Esophagus muscularis mucosa (tissue), 4 donors: ENCODE data around the gene HOXA10. TPM values are rescaled to one million over a fixed set of nuclear protein-coding genes. Genes with fewer than 3 reads are reported as not detected.

Experiments
- DNase-seq: peaks from one replicate; pipeline ENCODE4 v3.0.0-alpha.2; 2017; ENCODE audit errors: extremely low spot score
- H3K27ac ChIP-seq, 4 donors: fragments of 200-600 bp; sonication (generic); replicated peaks in 1 of 4; 1 replicate in 3 of 4; 2 replicates in 1 of 4; pipeline ENCODE4 v1.5.1; 2016 to 2019; ENCODE audit warnings: mild to moderate bottlenecking in 1 of 4
- H3K27me3 ChIP-seq, 4 donors: fragments of 200-600 bp; sonication (generic); one replicate each; pipeline versions ENCODE4 v1.5.1 to v1.6.0; 2016 to 2019
- H3K36me3 ChIP-seq, 4 donors: fragments of 200-600 bp; sonication (generic); one replicate each; pipeline ENCODE4 v1.5.1; 2016 to 2019
- H3K4me1 ChIP-seq, 4 donors: fragments of 200-600 bp; sonication (generic); one replicate each; pipeline ENCODE4 v1.5.1; 2016 to 2019
- H3K4me3 ChIP-seq, 4 donors: fragments of 200-600 bp; sonication (generic); 1 replicate in 2 of 4; 2 replicates in 2 of 4; pipeline ENCODE4 v1.5.1; 2016 to 2019; ENCODE audit warnings: mild to moderate bottlenecking in 4 of 4, moderate library complexity in 1 of 4
- H3K9me3 ChIP-seq, 4 donors: fragments of 200-600 bp; sonication (generic); 1 replicate in 3 of 4; 2 replicates in 1 of 4; pipeline ENCODE4 v1.5.1; 2016 to 2019
- EP300 ChIP-seq: sonication (generic); formaldehyde crosslinking; IDR thresholded peaks from one replicate; pipeline ENCODE4 v1.6.1; 2017; ENCODE audit warnings: antibody characterized with exemption
- POLR2A ChIP-seq: fragments of 450-650 bp; IDR thresholded peaks from one replicate; pipeline ENCODE4 v1.6.1; 2017; ENCODE audit warnings: antibody characterized with exemption, moderate library complexity, mild to moderate bottlenecking, low read depth
- POLR2AphosphoS5 ChIP-seq, 2 donors: sonication (generic); formaldehyde crosslinking; IDR thresholded peaks; one replicate each; pipeline ENCODE4 v1.6.1; 2017; ENCODE audit warnings: antibody characterized with exemption in 2 of 2
- WGBS: methylation state at CpG from one replicate; pipeline ENCODE4 v1.1.5; 2018; 5-methylcytosine and 5-hydroxymethylcytosine counted together
- intact Hi-C: fragments of 100-400 bp; cut with DNase I; formaldehyde crosslinking; loops from one replicate; pipeline ENCODE4 v1.15.1; 2023
- total RNA-seq, 4 donors: library from RNA; depleted of rRNA; stranded (reverse); fragments of >200 nt; gene quantifications; one replicate each; pipeline versions ENCODE4 v1.1.0 to v1.2.1, GENCODE V29; 2016
- TF ChIP-seq, protein P1 (sequence below), 3 experiments: fragments of 200-600 bp in 2 of 3; fragments of 450-650 bp in 1 of 3; sonication (generic) in 2 of 3; IDR thresholded peaks; one replicate each; pipeline ENCODE4 v1.5.1; 2017 to 2019; ENCODE audit warnings: antibody characterized with exemption in 3 of 3, mild to moderate bottlenecking in 2 of 3, moderate library complexity in 1 of 3

HOXA10 gene
- total RNA-seq, 4 donors from 2014 or later: not detected

DNA sequence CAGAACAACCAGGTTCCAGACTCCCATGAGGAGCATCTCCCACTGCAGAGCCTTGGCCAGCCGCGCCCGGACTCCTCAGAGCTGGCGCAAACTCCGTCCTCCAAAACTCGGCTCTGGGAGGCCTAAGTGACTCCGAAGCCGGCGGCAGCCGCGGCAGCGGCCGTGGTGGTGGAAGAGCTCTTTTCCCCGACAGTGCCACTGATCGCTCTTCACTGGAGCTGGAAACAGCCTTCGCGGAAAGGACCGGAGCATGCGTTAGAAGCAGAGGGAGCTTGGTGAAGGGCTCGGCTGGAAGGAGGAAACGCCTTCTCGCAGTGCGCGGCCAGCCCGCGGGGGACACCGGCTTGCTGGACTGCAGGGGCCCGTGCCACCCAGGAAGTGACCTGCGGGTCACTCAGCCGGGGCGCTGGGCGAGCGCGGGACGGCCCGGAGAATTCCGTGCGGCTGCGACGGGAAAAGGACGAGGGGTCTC lies 30.8 kb upstream of the HOXA10 start:
- TF ChIP-seq POLR2A: no peak
- no peak for TF ChIP-seq POLR2AphosphoS5 (IDR thresholded peaks at IDR 0.05)
- no peak for TF ChIP-seq EP300
- TF ChIP-seq, protein P1, sequence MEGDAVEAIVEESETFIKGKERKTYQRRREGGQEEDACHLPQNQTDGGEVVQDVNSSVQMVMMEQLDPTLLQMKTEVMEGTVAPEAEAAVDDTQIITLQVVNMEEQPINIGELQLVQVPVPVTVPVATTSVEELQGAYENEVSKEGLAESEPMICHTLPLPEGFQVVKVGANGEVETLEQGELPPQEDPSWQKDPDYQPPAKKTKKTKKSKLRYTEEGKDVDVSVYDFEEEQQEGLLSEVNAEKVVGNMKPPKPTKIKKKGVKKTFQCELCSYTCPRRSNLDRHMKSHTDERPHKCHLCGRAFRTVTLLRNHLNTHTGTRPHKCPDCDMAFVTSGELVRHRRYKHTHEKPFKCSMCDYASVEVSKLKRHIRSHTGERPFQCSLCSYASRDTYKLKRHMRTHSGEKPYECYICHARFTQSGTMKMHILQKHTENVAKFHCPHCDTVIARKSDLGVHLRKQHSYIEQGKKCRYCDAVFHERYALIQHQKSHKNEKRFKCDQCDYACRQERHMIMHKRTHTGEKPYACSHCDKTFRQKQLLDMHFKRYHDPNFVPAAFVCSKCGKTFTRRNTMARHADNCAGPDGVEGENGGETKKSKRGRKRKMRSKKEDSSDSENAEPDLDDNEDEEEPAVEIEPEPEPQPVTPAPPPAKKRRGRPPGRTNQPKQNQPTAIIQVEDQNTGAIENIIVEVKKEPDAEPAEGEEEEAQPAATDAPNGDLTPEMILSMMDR (IDR thresholded peaks at IDR 0.05): no peak
- no peaks in the 10 kb centered on the region for H3K9me3 ChIP-seq
- 7% methylated on average over 15 of the region's 41 CpGs for WGBS
- peaks cover 10 to 100% (median 65%) of the 10 kb centered on the region in 4 donors for H3K27me3 ChIP-seq
- intact Hi-C loops: loop anchor here (10.0 kb wide), 1 partner anchor 580 kb away; no protein-coding TSS in a partner anchor
- H3K4me3 ChIP-seq: peak overlapping the region in 1 of 4 donors; percentile 17
- no peaks in the 10 kb centered on the region for H3K36me3 ChIP-seq
- no peak for DNase-seq
- peaks cover 17 to 45% (median 38%) of the 10 kb centered on the region in 4 donors for H3K4me1 ChIP-seq
- no peak overlapping the region for H3K27ac ChIP-seq

DNA sequence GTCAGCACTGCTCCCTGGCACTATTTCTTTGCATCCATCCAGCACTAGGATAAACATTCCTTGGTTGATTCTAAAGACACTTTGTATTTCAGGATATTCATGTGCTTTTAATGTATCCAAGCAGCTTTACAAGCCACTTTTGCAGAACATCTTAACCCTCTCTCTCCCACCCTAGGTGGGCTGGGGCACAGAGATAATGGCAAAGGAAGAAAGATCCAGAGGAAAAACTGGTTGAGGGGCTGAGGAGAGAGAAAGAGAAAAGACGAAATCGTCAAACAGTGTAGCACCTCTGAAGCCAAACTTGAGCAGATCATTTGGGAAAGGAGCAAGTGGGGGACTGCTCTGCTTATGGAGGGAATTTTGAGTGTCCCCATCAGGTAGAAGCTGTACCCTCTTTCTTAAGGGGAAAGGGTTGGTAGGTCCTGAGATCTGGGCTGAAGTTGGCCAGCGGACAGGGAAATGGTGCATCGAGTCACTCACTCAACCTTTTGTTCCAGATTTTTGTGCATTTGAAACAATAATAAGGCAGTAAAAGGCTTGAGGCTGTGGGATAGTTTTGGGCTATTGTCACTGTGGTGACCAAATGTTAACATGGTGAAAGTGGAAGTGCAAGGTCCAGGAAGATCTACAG lies 30.0 kb upstream of the HOXA10 start:
- Histone ChIP-seq H3K4me3 (no peak overlapping the region), H3K36me3 (no peaks in the 10 kb centered on the region), H3K27ac (no peak overlapping the region), H3K9me3 (no peaks in the 10 kb centered on the region), H3K4me1 (peaks cover 20 to 51% (median 43%) of the 10 kb centered on the region in 4 donors), H3K27me3 (peaks cover 13 to 100% (median 67%) of the 10 kb centered on the region in 4 donors)
- intact Hi-C loops: loop anchor here (10.0 kb wide), 1 partner anchor 581 kb away; no protein-coding TSS in a partner anchor
- TF ChIP-seq POLR2A (no peak), EP300 (no peak), POLR2AphosphoS5 (IDR thresholded peaks at IDR 0.05) (no peak)
- TF ChIP-seq, protein P1 (IDR thresholded peaks at IDR 0.05): no peak
- no peak for DNase-seq
- WGBS: 22% methylated on average over 4 of the region's 4 CpGs

DNA sequence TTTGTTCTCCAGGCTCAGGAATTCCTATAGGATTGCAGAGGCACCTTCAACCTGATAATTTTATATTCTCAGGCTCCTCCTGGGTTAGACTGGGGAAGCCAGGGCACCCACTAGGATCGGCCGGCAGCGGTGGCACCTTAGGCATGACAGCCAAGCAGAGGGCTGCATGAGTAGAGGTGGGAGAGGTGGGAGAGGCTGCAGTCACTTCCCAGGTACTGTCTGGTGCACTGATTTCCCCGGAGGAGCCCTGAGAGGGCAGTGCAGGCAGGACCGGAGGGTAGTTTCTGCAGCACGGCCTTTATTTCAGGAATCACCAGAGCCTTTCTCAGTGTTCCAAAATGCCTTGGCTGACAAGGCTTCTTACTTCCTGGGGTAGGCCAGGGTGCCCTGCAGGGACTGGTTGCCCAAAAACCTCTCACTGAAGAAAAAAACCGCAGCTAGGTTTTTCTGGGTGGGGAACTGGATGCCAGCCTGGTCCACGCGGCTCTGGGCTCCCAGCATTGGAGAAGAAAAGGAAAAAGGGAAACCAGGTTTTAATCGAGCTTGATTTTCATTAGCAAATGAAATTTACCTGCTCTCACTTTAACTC lies 29.3 kb upstream of the HOXA10 start:
- no peaks in the 10 kb centered on the region for H3K9me3 ChIP-seq
- DNase-seq: no peak
- H3K27ac ChIP-seq: no peak overlapping the region
- H3K27me3 ChIP-seq: peaks cover 19 to 100% (median 73%) of the 10 kb centered on the region in 4 donors
- H3K4me1 ChIP-seq: peaks cover 25 to 58% (median 49%) of the 10 kb centered on the region in 4 donors
- WGBS: 21% methylated on average over 10 of the region's 10 CpGs
- H3K36me3 ChIP-seq: no peaks in the 10 kb centered on the region
- intact Hi-C loops: loop anchor here (10.0 kb wide), 1 partner anchor 581 kb away; no protein-coding TSS in a partner anchor
- TF ChIP-seq POLR2AphosphoS5 (IDR thresholded peaks at IDR 0.05): no peak
- TF ChIP-seq, protein P1 (IDR thresholded peaks at IDR 0.05): no peak
- no peak for TF ChIP-seq POLR2A
- no peak for TF ChIP-seq EP300
- H3K4me3 ChIP-seq: no peak overlapping the region

DNA sequence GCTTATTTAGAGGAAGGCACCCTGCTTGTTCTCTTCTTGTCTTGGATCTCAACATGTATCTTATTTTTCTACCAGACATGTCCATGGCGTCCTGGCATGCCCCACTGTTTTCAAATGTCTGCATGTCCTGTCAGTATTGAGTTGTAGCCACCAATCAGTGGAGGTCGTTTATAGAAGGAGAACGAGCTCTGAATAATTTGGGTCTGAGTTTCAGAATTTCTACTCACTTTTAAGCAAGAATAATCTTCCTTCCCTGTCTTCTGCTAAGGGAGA lies 28.7 kb upstream of the HOXA10 start:
- H3K27me3 ChIP-seq: peaks cover 20 to 100% (median 77%) of the 10 kb centered on the region in 4 donors

More for the DNA sequence above, 28.7 kb upstream of the HOXA10 start:
- H3K36me3 ChIP-seq: no peaks in the 10 kb centered on the region
- TF ChIP-seq POLR2A (no peak), POLR2AphosphoS5 (IDR thresholded peaks at IDR 0.05) (no peak), EP300 (no peak)
- TF ChIP-seq, protein P1 (IDR thresholded peaks at IDR 0.05): no peak
- H3K4me1 ChIP-seq: peaks cover 25 to 62% (median 52%) of the 10 kb centered on the region in 4 donors
- intact Hi-C loops: loop anchor here (10.0 kb wide), 1 partner anchor 582 kb away; no protein-coding TSS in a partner anchor
- no peak for DNase-seq
- H3K27ac ChIP-seq: no peak overlapping the region
- WGBS: 17% methylated on average over 3 of the region's 3 CpGs
- H3K4me3 ChIP-seq: no peak overlapping the region
- no peaks in the 10 kb centered on the region for H3K9me3 ChIP-seq
